ENCODE data around the gene COLGALT1. TPM values are rescaled to one million over a fixed set of nuclear protein-coding genes. Genes with fewer than 3 reads are reported as not detected.
A peak's percentile ranks its signal among the peaks of the same experiment; 100 is the strongest.

COLGALT1 gene
- total and polyA plus RNA-seq, 9 of the 15 experiments (the other 6 are each of a cell fraction or from before 2014, with no cell fraction given): 4.9 to 119 (median 82.6) TPM

- peak; percentile 97 for TF ChIP-seq HDAC2 (IDR thresholded peaks at IDR 0.05)
- no peak for TF ChIP-seq HDGF (IDR thresholded peaks at IDR 0.05)
- no peak for TF ChIP-seq ZBTB43 (CRISPR knock-in tag; IDR thresholded peaks at IDR 0.05)
- no peak for TF ChIP-seq ARID1B (IDR thresholded peaks at IDR 0.05)
- no peak for TF ChIP-seq ZNF282 (CRISPR knock-in tag; IDR thresholded peaks at IDR 0.05)
- no peak for TF ChIP-seq MLLT1 (IDR thresholded peaks at IDR 0.05)
- no peak for TF ChIP-seq DMBX1 (CRISPR knock-in tag; IDR thresholded peaks at IDR 0.05; ENCODE audit: borderline replicate concordance)
- TF ChIP-seq POLR3A (IDR thresholded peaks at IDR 0.05; ENCODE audit: borderline replicate concordance, extremely low read depth, insufficient read depth, insufficient read length): no peak
- TF ChIP-seq CBFB (CRISPR knock-in tag; IDR thresholded peaks at IDR 0.05): no peak
- TF ChIP-seq HNRNPUL1 (IDR thresholded peaks at IDR 0.05; ENCODE audit: low read length): no peak
- TF ChIP-seq HDAC1 (IDR thresholded peaks at IDR 0.05): peak in 1 of 2 experiments; percentile 48; a peak in 1 of 4 replicates
- TF ChIP-seq BMI1 (IDR thresholded peaks at IDR 0.05; ENCODE audit: low read length): no peak
- no peak for TF ChIP-seq RFX1 (IDR thresholded peaks at IDR 0.05)
Measured at GRCh38 chr19:17605117-17605516, 49.7 kb downstream of the COLGALT1 start (continued).

Measured in K562 (cell line).